Muscle of back (tissue), 13 donors: ENCODE data around the gene SSTR1. TPM values are rescaled to one million over a fixed set of nuclear protein-coding genes. Genes with fewer than 3 reads are reported as not detected.
"Not testable (repeated sequence)": the region's sequence is repeated elsewhere in the genome, so short reads cannot be mapped to it uniquely, and the experiment has no call there.

Source experiments
- DNase-seq, 3 donors: peaks; one replicate each; pipeline versions ENCODE4 v3.0.0 to v3.0.0-alpha.2; 2013
- long read RNA-seq, 9 donors: transcript quantifications; one replicate each; lab custom pipeline, GENCODE V29; 2026
- polyA plus RNA-seq, 10 donors: library from polyadenylated mRNA; unstranded; fragments of 120-200 nt; gene quantifications; one replicate each; pipeline ENCODE4 v1.2.1, GENCODE V29; 2013; ENCODE audit not compliant: insufficient read length in 10 of 10

The SSTR1 gene, protein sequence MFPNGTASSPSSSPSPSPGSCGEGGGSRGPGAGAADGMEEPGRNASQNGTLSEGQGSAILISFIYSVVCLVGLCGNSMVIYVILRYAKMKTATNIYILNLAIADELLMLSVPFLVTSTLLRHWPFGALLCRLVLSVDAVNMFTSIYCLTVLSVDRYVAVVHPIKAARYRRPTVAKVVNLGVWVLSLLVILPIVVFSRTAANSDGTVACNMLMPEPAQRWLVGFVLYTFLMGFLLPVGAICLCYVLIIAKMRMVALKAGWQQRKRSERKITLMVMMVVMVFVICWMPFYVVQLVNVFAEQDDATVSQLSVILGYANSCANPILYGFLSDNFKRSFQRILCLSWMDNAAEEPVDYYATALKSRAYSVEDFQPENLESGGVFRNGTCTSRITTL
- 1 to 10 TPM in 1 of 10 donors, under 1 TPM in 9; 0.10 to 3.4 (median 0.24) TPM for polyA plus RNA-seq
- long read RNA-seq, donor 1, result 0 reads
- long read RNA-seq, donor 2, result 0 reads
- long read RNA-seq, donor 3, result 0 reads
- long read RNA-seq, donor 4, result 0 reads
- long read RNA-seq, donor 5, result 0 reads
- long read RNA-seq, donor 6, result 0 reads
- long read RNA-seq, donor 7, result 0 reads
- long read RNA-seq, donor 8, result 0 reads
- long read RNA-seq, donor 9, result 0 reads

DNA sequence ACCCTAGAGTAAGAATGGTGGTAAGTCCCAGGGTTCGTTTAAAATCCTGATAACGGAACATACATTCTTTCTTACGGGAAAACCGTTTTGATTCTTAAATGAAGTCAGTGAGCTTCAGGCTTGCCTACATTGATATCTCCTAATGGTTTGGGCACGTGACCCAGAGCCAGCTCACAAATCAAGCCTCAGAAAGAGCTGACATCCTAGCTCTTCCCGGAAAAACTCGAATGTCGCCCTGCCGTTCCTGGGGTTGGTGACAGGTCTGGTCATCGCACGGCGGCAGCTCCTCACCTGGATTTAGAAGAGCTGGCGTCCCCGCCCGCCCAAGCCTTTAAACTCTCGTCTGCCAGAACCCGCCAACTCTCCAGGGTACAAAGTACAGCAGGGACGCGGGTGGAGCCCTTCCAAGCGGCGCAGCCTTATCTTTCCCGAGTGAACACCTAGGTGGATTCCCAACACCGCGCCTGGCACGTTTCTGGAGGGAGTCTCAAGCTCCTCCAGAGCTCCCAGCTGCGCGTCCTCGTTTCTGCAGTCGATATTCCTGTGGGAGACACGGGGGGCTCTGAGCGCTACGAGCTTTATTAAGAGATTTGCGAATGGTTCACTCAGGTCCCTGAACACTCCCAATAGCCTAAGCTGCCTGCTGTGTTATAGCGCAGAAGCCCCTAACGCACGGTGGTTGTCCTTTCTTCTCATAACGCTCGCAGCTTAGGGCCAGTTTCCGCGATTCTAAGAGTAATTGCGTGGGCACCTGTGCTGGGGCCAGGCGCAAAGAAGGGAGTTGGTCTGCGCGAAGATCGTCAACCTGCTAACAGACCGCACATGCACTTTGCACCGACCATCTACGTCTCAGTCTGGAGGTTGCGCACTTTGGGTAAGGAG is at the start of gene SSTR1:
Gene SSTR1 (plus strand): TSS at position 169 of the 882 bp plus-strand sequence. CDS start 1,486 bp downstream, outside the sequence.
- peak in 1 of 3 donors; percentile 39 for DNase-seq

DNA sequence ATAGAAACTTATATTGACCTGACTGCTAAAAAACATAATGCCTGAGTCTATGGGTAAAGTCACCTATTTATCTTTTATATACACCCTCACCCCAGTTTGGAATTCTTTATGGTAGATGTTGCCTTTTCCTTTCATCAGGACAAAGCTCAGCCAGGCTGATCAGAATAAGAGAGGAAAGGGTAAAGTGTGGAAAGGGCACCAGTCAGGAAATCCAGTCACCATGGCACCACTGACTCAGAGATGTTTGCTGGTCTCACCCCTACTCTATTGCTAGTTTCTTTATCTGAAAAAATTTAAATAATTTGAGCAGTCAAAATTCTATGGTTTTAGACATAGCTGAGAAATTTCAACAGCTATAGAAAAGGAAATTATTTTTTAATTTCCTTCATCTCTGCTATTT is 49.2 kb upstream of the SSTR1 start:
- no peak for DNase-seq

DNA sequence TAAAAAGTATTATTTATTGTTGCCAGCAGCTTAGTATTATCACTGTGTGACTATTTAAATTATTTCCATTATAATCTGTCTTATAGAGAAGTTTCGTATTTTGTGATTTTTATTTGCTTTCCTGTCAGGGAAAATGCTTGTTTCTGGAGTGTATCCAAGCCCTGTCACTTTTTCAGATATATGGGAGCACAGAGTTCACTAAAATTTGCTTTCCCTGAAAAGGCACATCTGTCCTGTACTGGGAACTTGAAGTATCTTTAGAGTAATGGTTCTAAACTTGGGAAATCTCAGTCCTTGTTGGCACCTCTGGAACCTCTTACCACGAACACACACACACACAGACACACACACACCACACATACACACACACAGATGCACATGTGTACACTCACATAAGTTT is 39.3 kb upstream of the SSTR1 start:
- peak in 1 of 3 donors; percentile 21 for DNase-seq

DNA sequence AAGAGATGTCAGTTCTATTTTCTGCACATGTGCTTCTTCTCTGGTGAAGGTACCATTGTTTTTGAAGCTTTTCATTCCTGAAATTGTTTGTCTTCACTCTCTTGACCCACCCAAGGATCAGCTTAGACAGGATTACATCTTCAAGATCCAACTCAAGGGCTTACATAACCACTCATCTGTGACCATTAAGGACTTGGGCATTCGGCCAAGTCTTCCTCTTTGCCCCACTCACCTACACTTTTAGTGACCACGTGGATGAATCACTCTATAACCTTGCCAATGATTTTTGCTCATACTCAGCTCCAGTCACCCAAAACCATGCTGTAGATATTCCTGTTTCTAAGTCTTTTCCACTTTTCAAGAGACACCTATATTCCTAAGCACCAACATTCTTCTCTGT is 36.5 kb upstream of the SSTR1 start:
- DNase-seq, result no peak

DNA sequence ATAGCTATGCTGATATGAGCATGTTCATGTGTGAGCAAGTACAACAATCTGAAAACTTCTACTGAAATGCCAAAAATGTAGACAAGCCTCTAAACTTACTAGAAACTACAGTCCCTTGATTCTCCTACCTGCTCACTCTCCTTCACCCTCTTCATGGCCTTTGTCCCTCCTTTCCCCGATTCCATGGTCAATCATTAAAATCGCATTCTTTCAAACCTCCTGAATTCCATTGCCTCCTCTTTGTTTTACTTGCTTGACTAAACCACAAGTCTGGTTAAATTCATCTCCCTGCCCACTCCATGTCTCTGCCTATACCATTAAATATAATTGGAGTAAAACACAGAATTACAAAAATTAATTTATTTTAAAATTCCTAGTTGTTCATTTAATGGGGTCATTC is 33.0 kb upstream of the SSTR1 start:
- DNase-seq, result no peak

DNA sequence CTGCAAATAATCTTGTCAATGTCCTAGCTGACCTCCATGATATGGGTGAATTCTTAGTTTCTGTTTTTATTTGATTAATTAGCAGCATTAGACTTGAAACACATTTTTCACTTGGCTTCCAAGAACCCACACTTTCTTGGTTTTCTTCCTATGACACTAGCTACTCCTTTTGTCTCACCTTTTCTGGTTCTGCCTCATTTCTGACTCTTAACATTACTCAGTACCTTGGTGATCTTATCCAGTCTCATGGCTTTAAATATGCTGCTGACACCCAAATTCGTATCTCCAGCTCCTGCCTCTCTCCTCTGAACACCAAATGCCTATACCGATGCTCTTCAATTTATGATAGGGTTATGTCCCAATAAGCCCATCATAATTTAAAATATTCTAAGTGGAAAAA is 32.0 kb upstream of the SSTR1 start:
- no peak for DNase-seq

DNA sequence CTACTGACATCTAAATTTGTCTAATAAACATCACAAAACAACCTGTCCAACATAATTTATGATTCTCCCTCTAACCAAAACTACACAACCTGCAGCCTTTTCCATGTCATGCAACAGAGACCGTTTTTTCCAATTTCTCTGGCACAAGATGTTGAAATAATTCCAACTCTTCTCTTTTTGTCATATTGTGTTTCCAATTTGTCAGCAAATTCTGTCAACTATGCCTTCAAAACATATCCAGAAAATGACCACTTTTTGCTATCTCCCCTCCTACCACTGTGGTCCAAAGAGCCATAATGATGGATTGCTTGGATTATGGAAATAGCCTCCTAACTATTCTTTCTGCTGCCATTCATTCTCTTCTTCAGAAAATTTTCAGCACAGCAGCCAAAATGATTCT is 31.3 kb upstream of the SSTR1 start:
- no peak for DNase-seq

DNA sequence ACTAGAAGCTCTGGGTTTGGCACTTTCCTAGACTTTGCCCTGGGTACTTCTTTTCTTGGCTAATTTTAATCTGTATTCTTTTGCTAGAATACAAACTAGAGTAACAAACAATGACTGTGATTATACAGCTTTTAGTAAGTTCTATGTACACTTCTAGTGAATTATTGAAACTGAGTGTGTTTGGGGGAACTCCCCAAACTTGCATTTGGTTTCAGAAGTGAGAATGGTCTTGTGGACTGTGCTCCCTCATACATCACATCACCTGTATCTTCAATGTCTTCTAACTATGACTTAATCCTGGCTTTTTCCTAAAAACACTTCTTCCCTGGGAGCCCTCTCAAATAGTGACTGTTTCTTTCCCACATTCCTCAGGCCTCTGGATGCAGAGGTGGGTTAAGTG is 23.6 kb upstream of the SSTR1 start:
- no peak for DNase-seq

DNA sequence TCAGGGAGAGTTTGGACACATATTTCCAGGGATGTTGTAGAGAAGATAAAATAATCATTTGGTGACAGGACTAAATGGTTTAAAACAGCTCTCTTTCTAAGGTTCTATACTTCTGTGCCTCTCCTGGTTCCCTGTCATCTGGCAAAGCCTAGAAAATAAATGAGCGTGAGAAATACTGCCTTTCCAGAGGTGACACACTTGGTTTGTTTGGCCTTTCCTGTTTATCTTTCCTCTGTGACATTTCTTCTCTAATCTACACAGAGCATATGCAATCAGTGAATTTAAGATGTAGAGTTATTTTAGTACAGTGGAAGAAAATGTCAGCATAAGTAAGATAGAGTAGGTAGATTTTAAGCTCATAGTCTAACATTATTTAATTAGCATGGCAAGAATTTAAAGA is 22.0 kb upstream of the SSTR1 start:
- no peak for DNase-seq

DNA sequence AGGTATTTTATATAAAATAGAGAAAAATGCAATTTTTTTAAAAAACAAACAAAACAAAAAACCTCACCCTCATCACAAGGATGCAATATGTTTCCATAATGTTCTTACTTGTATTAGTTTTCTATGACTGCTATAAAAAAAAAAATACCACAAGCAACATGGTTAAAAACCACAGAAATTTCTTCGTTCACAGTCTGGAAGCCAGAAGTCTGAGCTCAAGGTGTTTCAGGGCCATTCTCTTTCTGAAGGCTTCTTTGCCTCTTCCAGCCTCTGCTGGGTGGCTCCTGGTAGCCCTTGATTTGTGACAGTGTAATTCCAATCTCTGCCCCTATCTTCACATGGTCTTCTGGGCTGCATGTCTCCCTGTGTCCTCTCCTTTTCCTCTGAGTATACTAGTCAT is 21.5 kb upstream of the SSTR1 start:
- no peak for DNase-seq

DNA sequence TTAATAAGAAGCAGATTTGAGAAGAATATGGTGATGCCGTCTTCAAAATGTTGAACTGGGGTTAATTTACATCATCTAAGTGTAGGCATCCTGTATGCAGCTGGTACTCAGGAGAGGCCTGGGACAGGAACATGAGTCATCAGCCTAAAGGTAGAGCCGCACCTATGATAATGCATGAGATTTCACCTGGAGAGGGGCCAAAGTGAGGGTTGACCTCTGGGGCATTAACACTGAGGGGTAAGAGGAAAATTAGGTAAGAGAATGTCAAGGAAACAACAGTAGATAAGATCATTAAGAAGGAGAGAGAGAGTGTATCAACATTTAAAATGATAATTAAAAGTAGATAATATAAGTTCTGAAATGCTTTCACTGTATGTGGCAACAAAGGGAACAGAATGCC is 20.2 kb upstream of the SSTR1 start:
- no peak for DNase-seq

DNA sequence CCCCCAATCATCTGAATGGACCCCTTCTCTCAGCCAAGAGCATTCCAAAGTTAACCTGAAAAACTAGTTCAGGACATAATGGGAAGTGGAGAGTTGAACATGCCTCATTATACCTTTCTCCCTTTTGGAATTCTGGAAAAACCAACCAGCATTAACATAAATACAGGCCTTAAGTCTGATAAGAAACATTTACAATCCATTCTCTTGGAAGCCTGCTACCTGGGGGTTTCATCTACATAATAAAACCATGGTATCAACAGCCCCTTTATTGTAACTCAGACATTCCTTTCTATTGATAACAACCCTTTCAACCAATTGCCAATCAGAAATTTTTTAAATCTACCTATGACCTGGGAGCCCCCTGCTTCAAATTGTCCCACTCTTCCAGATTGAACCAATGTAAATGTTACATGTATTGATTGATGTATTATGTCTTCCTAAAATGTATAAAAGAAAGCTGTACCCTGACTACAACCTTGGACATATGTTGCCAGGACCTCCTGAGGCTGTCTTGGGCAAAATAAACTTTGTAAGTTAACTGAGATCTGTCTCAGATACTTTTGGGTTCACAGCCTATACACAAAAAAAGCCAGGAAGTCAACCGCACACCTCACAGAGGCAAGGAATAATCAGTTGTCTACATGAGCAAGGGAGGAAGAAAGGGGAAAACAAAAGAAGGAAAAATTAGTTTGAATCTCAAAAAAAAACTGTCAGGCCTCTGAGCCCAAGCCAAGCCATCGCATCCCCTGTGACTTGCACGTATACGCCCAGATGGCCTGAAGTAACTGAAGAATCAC is 17.6 kb upstream of the SSTR1 start:
- DNase-seq, result no peak

DNA sequence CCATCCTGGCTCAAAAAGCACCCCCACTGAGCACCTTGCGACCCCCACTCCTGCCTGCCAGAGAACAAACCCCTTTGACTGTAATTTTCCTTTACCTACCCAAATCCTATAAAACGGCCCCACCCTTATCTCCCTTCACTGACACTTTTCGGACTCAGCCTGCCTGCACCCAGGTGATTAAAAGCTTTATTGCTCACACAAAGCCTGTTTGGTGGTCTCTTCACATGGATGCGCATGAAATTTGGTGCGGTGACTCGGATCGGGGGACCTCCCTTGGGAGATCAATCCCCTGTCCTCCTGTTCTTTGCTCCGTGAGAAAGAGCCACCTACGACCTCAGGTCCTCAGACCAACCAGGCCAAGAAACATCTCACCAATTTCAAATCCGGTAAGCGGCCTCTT is 16.9 kb upstream of the SSTR1 start:
- not testable (repeated sequence) for DNase-seq

DNA sequence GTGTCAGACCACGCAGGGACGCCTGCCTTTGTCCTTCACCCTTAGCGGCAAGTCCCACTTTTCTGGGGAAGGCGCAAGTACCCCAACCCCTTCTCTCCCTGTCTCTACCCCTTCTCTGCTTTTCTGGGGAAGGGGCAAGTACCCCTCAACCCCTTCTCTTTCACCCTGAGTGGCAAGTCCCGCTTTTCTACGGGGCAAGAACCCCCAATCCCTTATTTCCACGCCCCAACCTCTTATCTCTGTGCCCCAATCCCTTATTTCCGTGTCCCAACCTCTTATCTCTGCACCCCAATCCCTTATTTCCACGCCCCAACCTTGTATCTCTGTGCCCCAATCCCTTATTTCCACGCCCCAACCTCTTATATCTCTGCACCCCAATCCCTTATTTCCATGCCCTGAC is 16.2 kb upstream of the SSTR1 start:
- DNase-seq, result not testable (repeated sequence)

DNA sequence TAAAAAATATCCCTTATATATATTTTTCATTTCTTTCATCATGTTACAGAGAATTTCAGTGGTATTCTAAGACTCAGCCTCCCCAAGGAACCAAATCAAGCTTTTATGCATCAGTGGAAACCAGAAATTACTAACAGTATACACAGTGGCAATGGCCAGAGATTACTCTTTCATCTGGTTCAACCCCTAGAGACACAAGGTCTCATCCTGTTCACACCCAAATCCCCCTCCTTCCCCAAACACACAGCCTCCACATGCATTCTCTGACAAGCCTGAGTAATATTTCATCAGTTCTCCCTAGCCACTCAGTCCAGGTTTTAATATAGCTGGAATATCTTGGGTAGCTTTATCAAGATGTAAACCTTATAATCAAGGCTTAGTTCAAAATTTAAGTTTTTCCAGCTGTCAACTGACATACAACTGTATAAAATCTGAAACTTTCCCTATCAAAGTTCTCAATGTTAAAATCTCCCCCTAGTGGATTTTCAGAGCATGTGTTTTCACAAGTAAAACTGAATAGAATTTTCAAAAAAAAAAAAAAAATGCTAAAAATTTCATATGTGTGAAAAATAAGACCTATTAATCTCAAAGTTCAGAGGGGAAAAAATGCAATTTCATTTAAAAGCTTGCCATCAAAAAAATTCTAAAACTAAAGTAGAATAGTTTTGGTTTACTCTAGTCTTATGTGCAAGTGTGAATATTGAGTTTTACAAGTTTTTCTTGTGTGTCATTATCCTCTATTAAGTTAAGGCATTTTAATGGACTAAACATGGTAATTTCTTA is 10.5 kb upstream of the SSTR1 start:
- DNase-seq, result peak in 2 of 3 donors; percentile 24 to 43

DNA sequence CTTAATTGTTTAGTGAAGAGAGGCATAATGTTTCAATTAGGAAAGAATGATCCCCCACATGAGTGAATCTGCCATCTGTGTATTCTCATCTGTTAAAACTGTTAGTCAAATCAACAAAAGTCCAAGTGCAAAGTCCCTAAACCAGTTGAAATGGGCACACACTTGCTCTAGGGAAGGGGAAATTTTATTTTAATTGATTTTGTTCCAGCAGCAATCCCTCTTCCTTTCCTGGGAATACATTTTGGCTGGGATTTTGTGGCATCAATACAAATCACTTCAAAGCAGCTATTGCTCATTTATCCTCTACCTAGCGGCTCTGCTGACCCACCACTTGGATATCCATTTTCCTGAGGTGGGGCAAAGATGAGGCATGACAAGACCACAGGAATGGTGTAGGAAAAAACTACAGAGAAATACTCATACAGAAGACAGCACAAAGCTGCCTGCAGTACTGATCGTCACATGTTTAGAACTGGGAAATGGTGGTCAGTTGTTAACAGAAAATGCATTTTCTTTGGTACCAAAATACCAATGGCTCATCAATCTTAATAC is 9.8 kb upstream of the SSTR1 start:
- DNase-seq, result peak in 2 of 3 donors; percentile 3 to 64

DNA sequence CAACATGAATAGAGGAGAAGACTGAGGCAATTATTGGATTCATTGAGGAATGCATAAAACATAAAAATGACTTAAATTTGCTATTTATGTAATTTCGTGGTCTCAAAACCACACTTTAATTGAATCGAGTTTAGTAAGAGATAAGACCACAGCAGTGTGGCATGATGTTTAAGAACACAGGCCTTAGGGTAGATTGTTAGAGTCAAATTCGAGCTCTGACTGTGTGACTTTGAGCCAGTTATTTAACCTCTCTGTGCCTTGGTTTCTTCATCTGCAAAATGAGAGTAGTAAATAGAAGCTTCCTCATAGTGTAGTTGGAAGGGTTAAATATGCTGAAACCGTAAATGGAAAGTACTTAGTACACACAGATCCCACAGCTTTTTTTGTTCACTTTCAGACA is 9.3 kb upstream of the SSTR1 start:
- DNase-seq, result no peak

DNA sequence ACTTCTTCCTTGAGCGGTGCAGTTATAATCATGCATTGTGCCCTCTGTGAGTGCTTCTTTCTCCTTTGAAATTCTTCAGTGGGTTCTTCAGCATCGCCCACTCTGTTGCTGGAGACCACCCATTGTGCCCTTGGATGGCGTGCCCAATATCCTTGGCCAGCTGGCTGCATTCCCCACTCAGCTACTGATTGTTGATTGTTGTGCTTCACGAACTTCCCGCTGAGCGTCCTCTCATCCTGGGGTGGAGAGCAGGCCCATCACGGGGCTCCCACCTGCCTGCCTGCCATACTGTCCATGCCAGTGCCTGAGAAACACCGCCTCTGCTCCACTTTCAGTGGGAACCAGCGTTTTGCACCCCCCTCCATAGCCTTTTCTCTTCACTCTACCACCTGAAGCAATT is 8.6 kb upstream of the SSTR1 start:
- no peak for DNase-seq

DNA sequence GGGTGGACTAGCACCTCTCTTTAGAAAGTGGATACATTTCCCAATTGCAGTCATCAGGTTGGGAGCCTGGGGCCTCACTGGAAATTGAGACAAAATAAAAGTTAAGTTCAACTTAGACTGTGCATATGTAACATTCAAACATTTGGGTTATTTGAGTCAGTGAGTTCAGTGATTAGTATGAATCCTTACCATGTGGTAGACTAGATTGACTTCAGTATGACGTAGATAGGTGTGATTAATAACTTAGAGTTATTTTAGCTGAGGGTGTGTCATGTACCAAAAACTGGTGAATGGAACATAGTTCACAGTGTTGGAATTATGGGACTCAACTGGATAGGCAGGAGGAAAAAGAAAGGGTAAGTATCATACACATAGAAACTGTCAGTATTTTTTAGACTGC is 8.0 kb upstream of the SSTR1 start:
- DNase-seq, result peak in 1 of 3 donors; percentile 30

DNA sequence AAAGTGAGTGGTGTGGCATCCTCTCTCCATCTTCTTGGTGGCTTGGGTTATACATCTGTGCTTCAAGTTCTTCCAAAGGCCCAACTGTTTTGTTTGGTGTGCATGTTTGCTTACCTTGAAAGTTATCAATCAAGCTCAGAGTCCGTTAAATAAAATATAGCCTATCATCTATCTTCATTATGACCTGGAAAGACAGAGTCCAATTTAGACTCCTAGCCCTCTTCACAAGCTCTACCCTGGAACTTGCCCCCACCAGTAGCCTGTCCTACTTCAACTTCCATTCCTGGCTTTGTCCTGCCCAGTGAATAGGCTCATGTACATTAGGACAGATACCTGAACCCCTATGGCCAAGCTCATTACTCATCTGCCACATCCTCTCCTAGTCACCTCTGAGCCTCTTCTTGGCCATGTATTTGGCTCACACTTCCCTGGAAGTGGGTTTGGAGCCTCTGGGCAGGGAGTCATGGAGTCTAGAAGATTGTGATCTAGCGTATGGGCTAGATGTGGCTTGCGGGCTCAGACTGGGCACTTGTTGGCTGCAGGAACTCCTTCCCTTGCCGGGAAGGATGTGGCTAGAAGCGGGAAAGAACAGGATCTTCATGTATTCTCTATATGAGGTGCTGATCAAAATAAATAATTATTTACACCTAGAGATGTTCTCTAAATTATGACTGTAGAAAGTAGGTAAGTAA is 6.4 kb upstream of the SSTR1 start:
- no peak for DNase-seq
